ENCODE results near the gene CTSF.

- TF ChIP-seq CTCF (optimal IDR thresholded peaks at IDR 0.05 in 1 of 3, IDR thresholded peaks at IDR 0.05 in 1 of 3, conservative IDR thresholded peaks at IDR 0.05 in 1 of 3; ENCODE audit: extremely low read depth in 1 of 3, insufficient read depth in 2 of 3, low read length in 3 of 3) (no peak), EZH2 (IDR thresholded peaks at IDR 0.05; ENCODE audit: low read length) (no peak)
Observed at GRCh38 chr11:66593303-66593635, 24.9 kb upstream of the CTSF start.
